Spleen (tissue), 7 donors: Measurements from ENCODE around the gene MRPL38.

Experiments
- CTCF ChIP-seq, 11 experiments: fragments of 200-600 bp in 7 of 11; fragments of 450-650 bp in 4 of 11; sonication (generic) in 4 of 11; IDR thresholded peaks in 8 of 11; conservative IDR thresholded peaks in 3 of 11; 1 replicate in 7 of 11; 2 replicates in 4 of 11; pipeline versions ENCODE4 v1.4.0 to v1.8.0; 2016 to 2021; ENCODE audit warnings: antibody characterized with exemption in 11 of 11, inconsistent platforms in 4 of 11, mild to moderate bottlenecking in 1 of 11
- POLR2AphosphoS5 ChIP-seq, 3 donors: sonication (generic); formaldehyde crosslinking; IDR thresholded peaks; one replicate each; pipeline ENCODE4 v1.5.1; 2017; ENCODE audit warnings: antibody characterized with exemption in 3 of 3
- donor health status: DM: no; HTN: no; CAD: no; lungs with moderate emphysema.
- donor health status: DM: no; HTN: no; CAD: no.
- donor health status: DM: no; HTN: no; CAD: no.

DNA sequence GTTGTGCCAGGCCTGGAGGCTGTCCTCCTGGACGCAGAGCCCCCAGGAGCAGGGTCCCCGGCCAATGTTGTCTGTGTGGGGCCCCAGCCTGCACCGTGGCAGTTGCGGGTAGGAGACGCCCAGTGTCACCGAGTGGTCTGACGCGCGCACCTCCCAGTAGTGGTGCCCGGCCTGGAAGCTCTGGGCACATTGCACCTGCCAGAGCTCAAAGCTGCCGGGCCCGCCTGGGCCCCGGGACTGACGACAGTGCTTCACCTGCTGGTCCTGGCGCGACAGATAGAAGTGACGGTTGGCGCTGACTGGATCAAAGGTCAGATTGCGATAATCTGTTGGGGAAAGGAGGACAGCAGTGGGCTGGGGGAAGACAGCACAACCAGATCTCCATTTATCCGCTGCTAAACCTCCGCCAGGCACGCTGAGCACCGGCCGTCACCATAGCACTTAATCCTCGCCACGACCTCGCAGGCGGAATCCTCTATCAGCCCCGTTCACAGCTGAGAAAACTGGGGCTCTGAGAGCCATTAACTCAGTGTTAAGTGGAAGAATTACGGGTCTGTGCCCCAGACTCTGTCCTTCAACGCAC lies 13.6 kb downstream of the MRPL38 start:
- TF ChIP-seq CTCF (IDR thresholded peaks at IDR 0.05 in 8 of 11, conservative IDR thresholded peaks at IDR 0.05 in 3 of 11) (no peak), POLR2AphosphoS5 (IDR thresholded peaks at IDR 0.05) (no peak)
